ENCODE data around the gene ATRNL1.

ATRNL1 gene

GRCh38 chr10:115895166-115895565, 802.0 kb downstream of the ATRNL1 start:
- Histone ChIP-seq H3K4me1 (ENCODE audit: low read length) (no peaks in the 10 kb centered on the region), H3K4me3 (ENCODE audit: low read length) (no peak overlapping the region), H3K9ac (ENCODE audit: low read length) (no peak overlapping the region), H3K9me2 (replicated peaks; ENCODE audit: insufficient read depth, low read length) (no peaks in the 10 kb centered on the region), H3K36me3 (replicated peaks; ENCODE audit: insufficient read depth, low read length) (no peaks in the 10 kb centered on the region), H3K79me2 (ENCODE audit: low read length) (no peaks in the 10 kb centered on the region), H3K4me2 (ENCODE audit: low read depth, low read length) (no peak overlapping the region), H4K20me1 (ENCODE audit: insufficient read depth, low read length) (no peaks in the 10 kb centered on the region), H2AFZ (ENCODE audit: low read length) (no peak overlapping the region), H3K9me3 (replicated peaks; ENCODE audit: insufficient read depth, low read length) (no peaks in the 10 kb centered on the region), H3K27me3 (replicated peaks; ENCODE audit: insufficient read depth, low read length) (no peaks in the 10 kb centered on the region), H3F3A (ENCODE audit: insufficient read depth, low read length) (no peaks in the 10 kb centered on the region), H3K27ac (ENCODE audit: low read length) (no peak overlapping the region)
- TF ChIP-seq EZH2 (optimal IDR thresholded peaks at IDR 0.05; ENCODE audit: low read depth, low read length) (no peak), CTCF (IDR thresholded peaks at IDR 0.05; ENCODE audit: low read length) (no peak), EZH2phosphoT487 (IDR thresholded peaks at IDR 0.05; ENCODE audit: low read length) (no peak)
- no peak for DNase-seq

- H3K4me2 ChIP-seq (ENCODE audit: low read depth, low read length), result no peak overlapping the region
- no peaks in the 10 kb centered on the region for H3K79me2 ChIP-seq (ENCODE audit: low read length)
- no peak overlapping the region for H3K27ac ChIP-seq (ENCODE audit: low read length)
- H3K4me3 ChIP-seq (ENCODE audit: low read length), result no peak overlapping the region
- no peak for DNase-seq
- H4K20me1 ChIP-seq (ENCODE audit: insufficient read depth, low read length), result no peaks in the 10 kb centered on the region
- H3K9ac ChIP-seq (ENCODE audit: low read length), result no peak overlapping the region
- no peaks in the 10 kb centered on the region for H3K4me1 ChIP-seq (ENCODE audit: low read length)
- no peaks in the 10 kb centered on the region for H3K36me3 ChIP-seq (replicated peaks; ENCODE audit: insufficient read depth, low read length)
- H3K9me3 ChIP-seq (replicated peaks; ENCODE audit: insufficient read depth, low read length), result no peaks in the 10 kb centered on the region
- no peak for TF ChIP-seq CTCF (IDR thresholded peaks at IDR 0.05; ENCODE audit: low read length)
- TF ChIP-seq EZH2 (optimal IDR thresholded peaks at IDR 0.05; ENCODE audit: low read depth, low read length), result no peak
- no peak for TF ChIP-seq EZH2phosphoT487 (IDR thresholded peaks at IDR 0.05; ENCODE audit: low read length)
- H3K9me2 ChIP-seq (replicated peaks; ENCODE audit: insufficient read depth, low read length), result no peaks in the 10 kb centered on the region
- H3K27me3 ChIP-seq (replicated peaks; ENCODE audit: insufficient read depth, low read length), result no peaks in the 10 kb centered on the region
- H2AFZ ChIP-seq (ENCODE audit: low read length), result no peak overlapping the region
- H3F3A ChIP-seq (ENCODE audit: insufficient read depth, low read length), result no peaks in the 10 kb centered on the region
Measured at GRCh38 chr10:115898242-115898641, 805.1 kb downstream of the ATRNL1 start.

GRCh38 chr10:115902596-115902995, 809.4 kb downstream of the ATRNL1 start:
- Histone ChIP-seq H3K9me3 (replicated peaks; ENCODE audit: insufficient read depth, low read length) (no peaks in the 10 kb centered on the region), H3K9me2 (replicated peaks; ENCODE audit: insufficient read depth, low read length) (no peaks in the 10 kb centered on the region), H3K4me3 (ENCODE audit: low read length) (no peak overlapping the region), H3K9ac (ENCODE audit: low read length) (no peak overlapping the region), H2AFZ (ENCODE audit: low read length) (no peak overlapping the region), H3K27ac (ENCODE audit: low read length) (no peak overlapping the region), H3K79me2 (ENCODE audit: low read length) (no peaks in the 10 kb centered on the region), H4K20me1 (ENCODE audit: insufficient read depth, low read length) (no peaks in the 10 kb centered on the region), H3K27me3 (replicated peaks; ENCODE audit: insufficient read depth, low read length) (no peaks in the 10 kb centered on the region), H3K36me3 (replicated peaks; ENCODE audit: insufficient read depth, low read length) (no peaks in the 10 kb centered on the region), H3F3A (ENCODE audit: insufficient read depth, low read length) (no peaks in the 10 kb centered on the region), H3K4me2 (ENCODE audit: low read depth, low read length) (no peak overlapping the region), H3K4me1 (ENCODE audit: low read length) (no peaks in the 10 kb centered on the region)
- TF ChIP-seq EZH2phosphoT487 (IDR thresholded peaks at IDR 0.05; ENCODE audit: low read length), result no peak
- TF ChIP-seq EZH2 (optimal IDR thresholded peaks at IDR 0.05; ENCODE audit: low read depth, low read length), result no peak
- no peak for TF ChIP-seq CTCF (IDR thresholded peaks at IDR 0.05; ENCODE audit: low read length)
- DNase-seq, result no peak

Measured in MM.1S (cell line).